NB4 (cell line): ENCODE results near the gene LPAR1.
A peak's percentile ranks its signal among the peaks of the same experiment; 100 is the strongest.

Source experiments
- DNase-seq: peaks from one replicate; pipeline ENCODE4 v3.0.0; 2010; ENCODE audit warnings: low read depth
- H3K4me3 ChIP-seq: one replicate; pipeline ENCODE4 v1.5.1; 2011; ENCODE audit warnings: mild to moderate bottlenecking, low read depth, low read length, moderate library complexity
- CTCF ChIP-seq: IDR thresholded peaks from one replicate; pipeline ENCODE4 v1.5.1; 2012; ENCODE audit warnings: low read depth, low read length
- MAX ChIP-seq: IDR thresholded peaks from 2 replicates; pipeline ENCODE4 v1.6.1; 2011; ENCODE audit warnings: low read depth, low read length
- MYC ChIP-seq: IDR thresholded peaks from 2 replicates; pipeline ENCODE4 v1.6.1; 2011; ENCODE audit warnings: low read depth, low read length
- POLR2A ChIP-seq: IDR thresholded peaks from 2 replicates; pipeline ENCODE4 v1.6.1; 2011; ENCODE audit warnings: mild to moderate bottlenecking; ENCODE audit not compliant: insufficient read length; ENCODE audit errors: extremely low read depth

LPAR1 gene

GRCh38 chr9:110928599-110928998 is 109.7 kb downstream of the LPAR1 start:
- TF ChIP-seq MAX (0 out of 2 replicates have a peak, but pooled peaks have one; percentile 26), CTCF (no peak)
- DNase-seq, result no peak
- H3K4me3 ChIP-seq, result no peak overlapping the region

- TF ChIP-seq MYC (no peak), POLR2A (no peak), CTCF (no peak), MAX (no peak)
- DNase-seq, result no peak
- H3K4me3 ChIP-seq, result no peak overlapping the region
These were observed 111.3 kb downstream of the LPAR1 start for GRCh38 chr9:110926828-110927487.

GRCh38 chr9:110923601-110924000 is 114.7 kb downstream of the LPAR1 start:
- no peak overlapping the region for H3K4me3 ChIP-seq
- no peak for DNase-seq
- TF ChIP-seq MYC (no peak), POLR2A (no peak), CTCF (no peak), MAX (no peak)

- TF ChIP-seq MAX (no peak), MYC (no peak), CTCF (no peak), POLR2A (no peak)
- no peak for DNase-seq
- no peak overlapping the region for H3K4me3 ChIP-seq
These were observed 116.1 kb downstream of the LPAR1 start for GRCh38 chr9:110922145-110922544.

- H3K4me3 ChIP-seq, result no peak overlapping the region
- no peak for TF ChIP-seq MYC
- TF ChIP-seq MAX, result no peak
- no peak for TF ChIP-seq CTCF
- TF ChIP-seq POLR2A, result no peak
- DNase-seq, result no peak
These were observed 116.6 kb downstream of the LPAR1 start for GRCh38 chr9:110921705-110922104.

- no peak overlapping the region for H3K4me3 ChIP-seq
- DNase-seq, result peak; percentile 1
- no peak for TF ChIP-seq MYC
These were observed 118.7 kb downstream of the LPAR1 start for GRCh38 chr9:110919609-110920008.
